ENCODE results near the gene PRDM13.
"Not testable (repeated sequence)": the region's sequence is repeated elsewhere in the genome, so short reads cannot be mapped to it uniquely, and the experiment has no call there.

Gene PRDM13

DNA sequence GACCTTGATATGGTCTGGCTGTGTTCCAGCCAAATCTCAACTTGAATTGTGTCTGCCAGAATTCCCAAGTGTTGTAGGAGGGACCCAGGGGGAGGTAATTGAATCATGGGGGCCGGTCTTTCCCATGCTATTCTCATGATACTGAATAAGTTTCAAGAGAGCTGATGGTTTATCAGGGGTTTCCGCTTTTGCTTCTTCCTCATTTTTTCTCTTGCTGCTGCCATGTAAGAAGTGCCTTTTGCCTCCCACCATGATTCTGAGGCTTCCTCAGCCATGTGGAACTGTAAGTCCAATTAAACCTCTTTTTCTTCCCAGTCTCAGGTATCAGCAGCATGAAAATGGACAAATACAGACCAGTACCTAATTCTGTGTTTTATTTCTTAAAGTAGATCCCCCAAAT, 15.4 kb downstream of the PRDM13 start:
- DNase-seq (ENCODE audit: extremely low read depth in 1 of 2, low read depth in 1 of 2) = not testable (repeated sequence)

DNA sequence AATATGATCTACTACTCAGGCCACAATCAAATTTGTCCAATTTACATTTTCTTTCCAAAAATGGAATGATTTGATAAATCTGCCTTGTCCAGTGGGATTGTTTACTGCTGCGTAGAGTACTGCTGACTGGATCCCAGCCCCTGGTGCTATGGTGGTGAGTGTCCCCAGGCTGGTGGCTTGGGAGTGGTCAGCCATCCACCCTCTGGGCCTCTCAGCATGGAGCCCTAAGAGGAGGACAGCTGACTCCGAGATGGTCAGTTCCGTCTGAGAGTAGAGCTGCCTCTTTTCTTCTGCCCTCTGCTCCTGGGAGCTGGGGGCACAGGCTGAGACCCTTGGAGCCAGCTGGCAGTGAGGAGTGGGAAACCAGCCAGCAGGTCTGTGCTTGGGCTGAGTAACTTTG, 22.7 kb downstream of the PRDM13 start:
- DNase-seq (ENCODE audit: extremely low read depth in 1 of 2, low read depth in 1 of 2) = no peak

DNA sequence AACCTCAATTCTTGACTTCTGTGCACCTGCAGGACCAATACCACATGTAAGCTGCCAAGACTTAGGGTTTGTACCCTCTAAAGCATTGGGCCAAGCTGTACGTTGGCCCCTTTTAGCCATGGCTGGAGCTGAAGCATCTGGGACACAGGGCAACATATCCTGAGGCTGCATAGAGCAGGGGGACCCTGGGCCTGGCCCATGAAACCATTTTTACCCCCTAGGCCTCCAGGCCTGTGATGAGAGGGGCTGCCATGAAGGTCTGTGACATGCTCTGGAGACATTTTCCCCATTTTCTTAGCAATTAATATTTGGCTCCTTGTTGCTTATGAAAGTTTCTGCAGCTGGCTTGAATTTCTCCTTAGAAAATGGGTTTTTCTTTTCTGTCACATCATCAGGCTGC, 31.0 kb downstream of the PRDM13 start:
- no peak for DNase-seq (ENCODE audit: extremely low read depth in 1 of 2, low read depth in 1 of 2)

DNA sequence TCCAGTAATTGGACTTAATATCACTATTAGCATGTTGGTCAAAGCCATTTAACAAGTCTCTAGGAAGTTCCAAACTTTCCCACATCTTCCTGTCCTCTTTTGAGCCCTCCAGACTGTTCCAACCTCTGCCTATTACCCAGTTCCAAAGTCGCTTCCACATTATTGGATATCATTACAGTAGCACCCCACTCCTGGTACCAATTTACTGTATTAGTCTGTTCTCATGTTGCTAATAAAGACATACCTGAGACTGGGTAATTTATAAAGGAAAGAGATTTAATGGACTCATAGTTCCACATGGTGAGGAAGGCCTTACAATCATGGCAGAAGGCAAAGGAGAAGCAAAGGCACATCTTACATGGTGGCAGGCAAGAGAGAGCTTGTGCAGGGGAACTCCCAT, 31.7 kb downstream of the PRDM13 start:
- DNase-seq (ENCODE audit: extremely low read depth in 1 of 2, low read depth in 1 of 2) = not testable (repeated sequence)

DNA sequence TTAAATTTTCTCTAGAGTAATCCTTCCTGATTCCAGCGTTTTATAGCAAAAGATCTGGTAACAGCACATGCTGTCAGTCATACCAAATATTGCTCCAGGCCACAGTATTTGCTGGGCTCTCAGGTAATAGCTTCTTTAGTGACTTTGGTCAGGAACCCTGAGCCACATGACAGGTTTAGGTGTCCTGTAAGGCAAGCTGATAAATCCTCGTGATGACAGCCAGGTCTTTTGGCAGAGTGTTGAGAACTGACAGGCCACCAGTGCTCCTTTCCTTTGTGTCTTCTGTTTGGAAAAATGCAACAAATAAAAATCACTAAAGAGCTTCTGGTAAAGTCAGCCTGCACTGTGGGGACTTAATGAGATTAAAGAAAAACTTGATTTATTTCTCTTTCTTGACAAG, 34.6 kb downstream of the PRDM13 start:
- DNase-seq (ENCODE audit: extremely low read depth in 1 of 2, low read depth in 1 of 2) = no peak

DNA sequence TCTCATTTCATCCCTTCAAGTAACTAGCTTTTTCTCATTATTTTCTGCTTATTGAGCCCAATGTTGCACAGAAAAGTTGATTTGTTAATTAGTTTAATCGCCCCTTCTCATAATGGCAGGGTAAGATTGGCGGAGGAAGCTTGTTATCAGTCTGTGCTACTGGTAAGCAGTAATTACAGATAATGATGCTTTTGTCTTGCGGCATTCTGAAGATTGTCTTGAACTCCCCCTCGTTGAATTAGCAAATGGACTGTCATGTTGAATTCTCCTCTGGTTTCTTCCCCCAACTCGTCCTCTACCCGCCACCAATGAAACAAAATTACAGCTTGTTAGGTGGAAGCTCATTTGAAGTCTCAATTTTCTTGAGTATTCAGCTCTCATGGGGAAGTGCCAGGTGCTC, 39.4 kb downstream of the PRDM13 start:
- no peak for DNase-seq (ENCODE audit: extremely low read depth in 1 of 2, low read depth in 1 of 2)

DNA sequence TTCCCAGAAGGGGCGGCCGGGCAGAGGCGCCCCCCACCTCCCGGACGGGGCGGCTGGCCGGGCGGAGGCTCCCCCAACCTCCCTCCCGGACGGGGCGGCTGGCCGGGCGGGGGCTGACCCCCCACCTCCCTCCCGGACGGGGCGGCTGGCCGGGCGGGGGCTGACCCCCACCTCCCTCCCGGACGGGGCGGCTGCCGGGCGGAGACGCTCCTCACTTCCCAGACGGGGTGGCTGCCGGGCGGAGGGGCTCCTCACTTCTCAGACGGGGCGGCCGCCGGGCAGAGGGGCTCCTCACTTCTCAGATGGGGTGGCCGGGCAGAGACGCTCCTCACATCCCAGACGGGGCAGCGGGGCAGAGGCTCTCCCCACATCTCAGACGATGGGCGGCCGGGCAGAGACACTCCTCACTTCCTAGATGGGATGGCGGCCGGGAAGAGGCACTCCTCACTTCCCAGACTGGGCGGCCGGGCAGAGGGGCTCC, 43.5 kb downstream of the PRDM13 start:
- DNase-seq (ENCODE audit: extremely low read depth in 1 of 2, low read depth in 1 of 2) = not testable (repeated sequence)

DNA sequence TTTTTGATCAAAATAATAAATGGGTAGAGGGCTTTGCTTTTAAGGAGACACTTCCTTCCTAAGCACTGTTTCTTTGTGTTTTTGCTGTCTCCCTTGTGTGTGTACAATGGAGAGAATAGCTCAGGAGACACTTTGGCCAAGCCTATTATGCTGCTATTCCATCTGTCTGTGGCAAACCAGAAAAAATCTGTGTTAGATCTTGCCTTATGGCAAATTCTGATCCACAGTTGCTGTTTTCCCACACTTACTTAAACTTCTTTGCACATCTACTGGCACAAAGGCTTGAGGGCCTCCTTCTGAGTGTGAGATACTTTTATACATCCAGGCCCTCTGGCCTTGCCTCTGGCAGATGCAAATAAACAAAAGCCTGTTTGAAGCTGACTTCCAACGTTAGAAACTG, 53.6 kb downstream of the PRDM13 start:
- DNase-seq (ENCODE audit: extremely low read depth in 1 of 2, low read depth in 1 of 2) = no peak

DNA sequence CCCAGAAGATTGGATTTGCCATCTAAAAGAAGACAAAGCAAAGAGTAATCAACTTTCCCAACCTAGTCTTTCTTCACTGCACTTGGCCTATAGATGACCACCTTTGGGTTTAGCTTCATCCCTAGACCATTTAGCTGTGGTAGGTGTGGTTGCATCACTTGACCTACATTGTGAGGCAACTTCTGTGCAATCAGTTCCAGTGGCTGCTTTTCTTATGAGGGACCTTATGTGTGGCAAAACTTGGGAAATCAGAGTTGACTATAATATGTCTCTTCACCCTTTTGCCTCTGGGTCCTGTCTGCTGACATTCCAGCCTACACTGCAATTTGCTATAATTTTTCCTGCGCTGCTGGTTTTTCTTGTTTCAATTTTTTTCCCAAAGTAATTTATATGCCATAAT, 55.2 kb downstream of the PRDM13 start:
- no peak for DNase-seq (ENCODE audit: extremely low read depth in 1 of 2, low read depth in 1 of 2)

DNA sequence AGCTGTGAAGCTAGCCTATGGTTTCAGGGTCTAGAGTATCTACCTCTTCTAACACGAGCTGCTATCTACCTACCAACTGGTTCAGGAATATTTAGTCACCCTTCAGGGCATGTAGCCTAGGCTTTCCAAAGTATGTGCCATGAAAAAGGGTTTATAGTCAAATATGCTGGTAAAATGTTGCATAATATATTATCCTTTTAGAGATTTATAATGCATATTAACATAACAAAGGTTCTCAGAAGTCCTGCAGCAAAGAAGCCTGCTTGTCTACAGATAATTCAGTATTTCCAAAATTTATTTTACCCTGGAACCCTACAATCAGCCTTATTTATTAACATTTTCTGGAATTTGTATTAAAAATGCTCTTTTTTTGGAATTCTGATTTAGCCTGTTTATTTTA, 56.0 kb downstream of the PRDM13 start:
- no peak for DNase-seq (ENCODE audit: extremely low read depth in 1 of 2, low read depth in 1 of 2)

Data from stimulated activated CD8-positive, alpha-beta memory T cell treated with anti-CD3 and anti-CD28 coated beads, Interleukin-7, amount 100 ng/mL, for 48 hours (primary cell).